K562 (cell line): ENCODE data around the gene TUBB2A. TPM values are rescaled to one million over a fixed set of nuclear protein-coding genes. Genes with fewer than 3 reads are reported as not detected.

Source experiments
- BRF2 ChIP-seq: IDR thresholded peaks from 3 replicates; pipeline ENCODE4 v1.6.1; 2011; ENCODE audit warnings: borderline replicate concordance, mild to moderate bottlenecking; ENCODE audit not compliant: insufficient read length, insufficient read depth
- CREB1 ChIP-seq, 2 experiments: sonication (generic) in 1 of 2; formaldehyde crosslinking in 1 of 2; IDR thresholded peaks; 2 replicates each; pipeline versions ENCODE4 v1.6.1 to v1.8.0; 2012 to 2022; ENCODE audit warnings: inconsistent platforms in 1 of 2, mild to moderate bottlenecking in 1 of 2, missing genetic modification reagents in 1 of 2, moderate library complexity in 1 of 2
- CREB5 ChIP-seq: fragments of 250-450 bp; sonication (Bioruptor Pico); IDR thresholded peaks from 2 replicates; pipeline ENCODE4 v1.5.0; 2020; ENCODE audit warnings: mild to moderate bottlenecking
- HDAC2 ChIP-seq: fragments of 450-650 bp; IDR thresholded peaks from 2 replicates; pipeline ENCODE4 v1.6.1; 2016; ENCODE audit warnings: mild to moderate bottlenecking
- HLTF ChIP-seq: fragments of 450-650 bp; IDR thresholded peaks from 2 replicates; pipeline ENCODE4 v1.6.1; 2016
- KDM5B ChIP-seq: fragments of 200-600 bp; sonication (generic); IDR thresholded peaks from 2 replicates; pipeline ENCODE4 v1.6.1; 2012; ENCODE audit warnings: low read depth, mild to moderate bottlenecking, moderate library complexity, low read length, control low read depth, inconsistent platforms; ENCODE audit not compliant: insufficient replicate concordance
- KLF6 ChIP-seq: fragments of 250-450 bp; sonication (Bioruptor Pico); IDR thresholded peaks from 2 replicates; pipeline ENCODE4 v1.4.0; 2020; ENCODE audit warnings: mild to moderate bottlenecking, moderate library complexity, borderline replicate concordance
- MAFG ChIP-seq: fragments of 450-650 bp; conservative IDR thresholded peaks from 2 replicates; pipeline ENCODE4 v1.6.1; 2016; ENCODE audit warnings: missing genetic modification characterization, missing compliant biosample characterization
- MEF2D ChIP-seq: conservative IDR thresholded peaks from 2 replicates; pipeline ENCODE4 v1.6.1; 2016; ENCODE audit warnings: low read depth, missing genetic modification characterization, missing compliant biosample characterization
- MLX ChIP-seq, 2 experiments: fragments of 450-650 bp in 1 of 2; sonication (generic) in 1 of 2; formaldehyde crosslinking; conservative IDR thresholded peaks; 2 replicates each; pipeline versions ENCODE4 v1.4.0 to v1.8.1; 2020 to 2022; ENCODE audit warnings: mild to moderate bottlenecking in 1 of 2, missing genetic modification reagents in 1 of 2
- PCBP2 ChIP-seq: fragments of 200-400 bp; formaldehyde crosslinking; IDR thresholded peaks from 2 replicates; pipeline ENCODE4 v1.6.1; 2018; ENCODE audit warnings: low read length, low read depth, mild to moderate bottlenecking, moderate library complexity; ENCODE audit not compliant: poor library complexity, severe bottlenecking
- POU5F1 ChIP-seq: fragments of 150-350 bp; IDR thresholded peaks from 2 replicates; pipeline ENCODE4 v1.6.1; 2014; ENCODE audit warnings: borderline replicate concordance, low read length, low read depth, mild to moderate bottlenecking; ENCODE audit not compliant: partially characterized antibody
- PPARD ChIP-seq: fragments of 250-450 bp; sonication (Bioruptor Pico); IDR thresholded peaks from 2 replicates; pipeline ENCODE4 v1.8.0; 2022; ENCODE audit warnings: inconsistent platforms, mild to moderate bottlenecking, moderate library complexity
- RB1 ChIP-seq: fragments of 450-650 bp; IDR thresholded peaks from 2 replicates; pipeline ENCODE4 v1.6.1; 2017; ENCODE audit warnings: low read depth, mild to moderate bottlenecking
- RFX5 ChIP-seq: IDR thresholded peaks from 2 replicates; pipeline ENCODE4 v1.6.1; 2011; ENCODE audit warnings: low read depth, mild to moderate bottlenecking, improper control_type of control experiment, low read length
- SAFB ChIP-seq: fragments of 200-400 bp; formaldehyde crosslinking; IDR thresholded peaks from 2 replicates; pipeline ENCODE4 v1.6.1; 2017; ENCODE audit warnings: low read depth, low read length, borderline replicate concordance
- SIN3B ChIP-seq: fragments of 450-650 bp; IDR thresholded peaks from 2 replicates; pipeline ENCODE4 v1.6.1; 2017; ENCODE audit warnings: low read depth, mild to moderate bottlenecking, moderate library complexity
- SRSF1 ChIP-seq: fragments of 200-400 bp; formaldehyde crosslinking; IDR thresholded peaks from 2 replicates; pipeline ENCODE4 v1.6.1; 2017; ENCODE audit warnings: mild to moderate bottlenecking, low read depth, low read length, moderate library complexity
- TARDBP ChIP-seq: fragments of 450-650 bp; IDR thresholded peaks from 2 replicates; pipeline ENCODE4 v1.6.1; 2016
- ZBTB33 ChIP-seq: sonication (generic); formaldehyde crosslinking; IDR thresholded peaks from 2 replicates; pipeline ENCODE4 v1.8.1; 2023; ENCODE audit warnings: mild to moderate bottlenecking, missing genetic modification reagents
- ZKSCAN1 ChIP-seq: fragments of 150-350 bp; IDR thresholded peaks from 2 replicates; pipeline ENCODE4 v1.6.1; 2016; ENCODE audit warnings: low read depth, low read length
- ZNF140 ChIP-seq: fragments of 250-450 bp; sonication (Bioruptor Pico); IDR thresholded peaks from 2 replicates; pipeline ENCODE4 v1.8.0; 2021; ENCODE audit warnings: moderate library complexity, mild to moderate bottlenecking, inconsistent platforms
- ZNF41 ChIP-seq: fragments of 250-450 bp; sonication (Bioruptor Pico); conservative IDR thresholded peaks from 2 replicates; pipeline ENCODE4 v1.4.0; 2020; ENCODE audit warnings: mild to moderate bottlenecking
- ZNF77 ChIP-seq: fragments of 250-450 bp; sonication (Bioruptor Pico); IDR thresholded peaks from 2 replicates; pipeline ENCODE4 v1.5.0; 2020
- polyA plus RNA-seq, 8 experiments: library from polyadenylated mRNA; depleted of rRNA in 4 of 8; stranded (reverse) in 5 of 8; unstranded in 3 of 8; fragments of >200 nt; fragmentation: Nextera tagmentation in 2 of 8; fragmentation: Illumina TruSeq in 1 of 8; extraction: Ambion mirVana in 2 of 8; extraction: Trizol in 1 of 8; gene quantifications; 2 replicates each; pipeline versions ENCODE4 v1.2.1 to v1.2.3, GENCODE V29; 2011 to 2014; ENCODE audit warnings: inconsistent platforms in 1 of 8, missing spikeins in 1 of 8
- total RNA-seq, 7 experiments: library from RNA; depleted of rRNA in 6 of 7; stranded (reverse); fragments of >200 nt in 6 of 7; fragmentation: Illumina TruSeq in 2 of 7; extraction: Trizol in 2 of 7; gene quantifications; 2 replicates each; pipeline versions ENCODE4 v1.2.1 to v1.2.3, GENCODE V29; 2011 to 2021; ENCODE audit warnings: low replicate concordance in 1 of 7

TUBB2A gene
- total and polyA plus RNA-seq, 9 of the 15 experiments (the other 6 are each of a cell fraction or from before 2014, with no cell fraction given) = 3.6 to 92.1 (median 45.6) TPM

GRCh38 chr6:3118353-3119039 is 38.8 kb downstream of the TUBB2A start, which contains the start of gene BPHL (continued):
- TF ChIP-seq PCBP2 = no peak
- no peak for TF ChIP-seq CREB5 (CRISPR knock-in tag)
- no peak for TF ChIP-seq ZNF77
- peak; percentile 13; the same call in 1 of the 2 replicates for TF ChIP-seq TARDBP
- TF ChIP-seq SRSF1 = 0 out of 2 replicates have a peak, but pooled peaks have one; percentile 79
- TF ChIP-seq HDAC2 = peak; percentile 75; the same call in 1 of the 2 replicates
- no peak for TF ChIP-seq MEF2D (tag)
- no peak for TF ChIP-seq KDM5B
- no peak for TF ChIP-seq HLTF
- peak; percentile 66; the same call in 1 of the 2 replicates for TF ChIP-seq SIN3B
- TF ChIP-seq CREB1 (IDR thresholded peaks at IDR 0.05) = peak; percentile 70
- TF ChIP-seq CREB1 (CRISPR knock-in tag; IDR thresholded peaks at IDR 0.05) = peak; percentile 68; the same call in 1 of the 2 replicates
- no peak for TF ChIP-seq ZNF140 (CRISPR knock-in tag)
- TF ChIP-seq ZNF41 (CRISPR knock-in tag) = no peak
- TF ChIP-seq ZKSCAN1 = no peak
- TF ChIP-seq KLF6 = peak; percentile 57; the same call in 1 of the 2 replicates
- peak; percentile 78; the same call in 1 of the 2 replicates for TF ChIP-seq ZBTB33 (CRISPR knock-in tag)
- TF ChIP-seq SAFB = peak; percentile 76
- TF ChIP-seq MAFG (tag) = no peak
- TF ChIP-seq PPARD = no peak
- TF ChIP-seq RFX5 = no peak
- TF ChIP-seq RB1 = peak; percentile 83
- TF ChIP-seq POU5F1 = no peak
- no peak for TF ChIP-seq MLX (CRISPR knock-in tag; conservative IDR thresholded peaks at IDR 0.05)
- TF ChIP-seq BRF2 = no peak
